Measurements from ENCODE around the gene PLEKHA5.

PLEKHA5 gene

GRCh38 chr12:19273482-19274330 is 144.2 kb downstream of the PLEKHA5 start:
- peak; percentile 97 for DNase-seq (ENCODE audit: low read depth)
- TF ChIP-seq CTCF (conservative IDR thresholded peaks at IDR 0.05; ENCODE audit: low read length): no peak
- no peak overlapping the region for H3K4me3 ChIP-seq (ENCODE audit: low read length)

GRCh38 chr12:19276767-19277166 is 147.2 kb downstream of the PLEKHA5 start:
- no peak overlapping the region for H3K4me3 ChIP-seq (ENCODE audit: low read length)
- no peak for TF ChIP-seq CTCF (conservative IDR thresholded peaks at IDR 0.05; ENCODE audit: low read length)
- DNase-seq (ENCODE audit: low read depth): no peak

GRCh38 chr12:19277711-19278110 is 148.2 kb downstream of the PLEKHA5 start:
- no peak overlapping the region for H3K4me3 ChIP-seq (ENCODE audit: low read length)
- no peak for TF ChIP-seq CTCF (conservative IDR thresholded peaks at IDR 0.05; ENCODE audit: low read length)
- DNase-seq (ENCODE audit: low read depth): no peak

GRCh38 chr12:19278407-19278806 is 148.9 kb downstream of the PLEKHA5 start:
- no peak for DNase-seq (ENCODE audit: low read depth)
- no peak for TF ChIP-seq CTCF (conservative IDR thresholded peaks at IDR 0.05; ENCODE audit: low read length)
- H3K4me3 ChIP-seq (ENCODE audit: low read length): no peak overlapping the region

- H3K4me3 ChIP-seq (ENCODE audit: low read length): no peak overlapping the region
- no peak for TF ChIP-seq CTCF (conservative IDR thresholded peaks at IDR 0.05; ENCODE audit: low read length)
- DNase-seq (ENCODE audit: low read depth): no peak
Measured at GRCh38 chr12:19282133-19282699, 152.7 kb downstream of the PLEKHA5 start.

- H3K4me3 ChIP-seq (ENCODE audit: low read length): no peak overlapping the region
- no peak for TF ChIP-seq CTCF (conservative IDR thresholded peaks at IDR 0.05; ENCODE audit: low read length)
- no peak for DNase-seq (ENCODE audit: low read depth)
Measured at GRCh38 chr12:19284658-19285057, 155.1 kb downstream of the PLEKHA5 start.

Data from AG10803 (cell line).